Airway epithelial cell (primary cell): ENCODE results near the gene ZNF699. TPM values are rescaled to one million over a fixed set of nuclear protein-coding genes. Genes with fewer than 3 reads are reported as not detected.

Experiments used
- total RNA-seq: library from RNA; depleted of rRNA; stranded (reverse); fragments of >200 nt; gene quantifications from 2 replicates; pipeline ENCODE4 v1.2.3, GENCODE V29; 2015

Gene ZNF699
- 5.9 and 12.1 TPM in 2 replicates for total RNA-seq

GRCh38 chr19:9309139-9309973 is at the start of gene ZNF699:
ZNF699 (minus strand) TSS chr19:9309838; CDS start chr19:9305119, 4,719 bp downstream.

GRCh38 chr19:9323919-9324583 is 14.4 kb upstream of the ZNF699 start, which contains the start of gene ZNF559:
ZNF559 (plus strand) TSS chr19:9324179; CDS start chr19:9338550, 14,371 bp downstream.

GRCh38 chr19:9250630-9251029 is 59.0 kb downstream of the ZNF699 start, which contains the start of gene OR7E24:
OR7E24 (plus strand) TSS chr19:9250930; CDS start chr19:9251044, 114 bp downstream.

Other genes with a start within 250 kb of the ZNF699 start
- gene OR1M1, start 222.8 kb downstream of the ZNF699 start, total RNA-seq = not detected in 2 replicates
- not detected in 2 replicates for gene OR7G2, start 202.4 kb downstream of the ZNF699 start, total RNA-seq
- not detected in 2 replicates for gene OR7G1, start 194.1 kb downstream of the ZNF699 start, total RNA-seq
- gene OR7G3, start 182.9 kb downstream of the ZNF699 start, total RNA-seq = not detected in 2 replicates
- gene ZNF317, start 169.4 kb downstream of the ZNF699 start, total RNA-seq = 12.6 and 18.8 TPM in 2 replicates
- not detected in 2 replicates for gene OR7D2, start 130.9 kb downstream of the ZNF699 start, total RNA-seq
- gene OR7D4, start 90.2 kb downstream of the ZNF699 start, total RNA-seq = not detected in 2 replicates
- gene OR7E24, start 58.9 kb downstream of the ZNF699 start, total RNA-seq = not detected in 2 replicates
- gene ZNF559, start 14.3 kb upstream of the ZNF699 start, total RNA-seq = 4.7 and 9.9 TPM in 2 replicates
- 0.70 and 0.71 TPM in 2 replicates for gene ZNF177, start 53.2 kb upstream of the ZNF699 start, total RNA-seq
- gene ZNF266, start 125.7 kb upstream of the ZNF699 start, total RNA-seq = 3.2 and 5.4 TPM in 2 replicates
- 0.49 TPM in 1 of 2 replicates, not detected in the other for gene ZNF560, start 188.8 kb upstream of the ZNF699 start, total RNA-seq
- 5.5 and 9.9 TPM in 2 replicates for gene ZNF426, start 228.8 kb upstream of the ZNF699 start, total RNA-seq